GM21619 (cell line): ENCODE data around the gene SOX3.

Source experiments
- ATAC-seq: cut with Tn5 transposase; IDR thresholded peaks from one replicate; pipeline ENCODE4 v1.9.1; 2021; ENCODE audit not compliant: unreplicated experiment

SOX3 gene

GRCh38 chrX:140500441-140500840 lies 4.4 kb downstream of the SOX3 start:
- ATAC-seq: no peak

GRCh38 chrX:140495739-140496138 lies 9.1 kb downstream of the SOX3 start:
- no peak for ATAC-seq

GRCh38 chrX:140492066-140492994 lies 12.5 kb downstream of the SOX3 start:
- no peak for ATAC-seq

GRCh38 chrX:140480765-140481164 lies 24.1 kb downstream of the SOX3 start:
- ATAC-seq: no peak

- ATAC-seq: no peak
Measured at GRCh38 chrX:140477987-140478386, 26.9 kb downstream of the SOX3 start.

- no peak for ATAC-seq
Measured at GRCh38 chrX:140475025-140475424, 29.8 kb downstream of the SOX3 start.

GRCh38 chrX:140467211-140467610 lies 37.7 kb downstream of the SOX3 start:
- no peak for ATAC-seq
